ENCODE results near the gene CDK10. TPM values are rescaled to one million over a fixed set of nuclear protein-coding genes. Genes with fewer than 3 reads are reported as not detected.
"Not testable (repeated sequence)": the region's sequence is repeated elsewhere in the genome, so short reads cannot be mapped to it uniquely, and the experiment has no call there.

The CDK10 gene
- total RNA-seq, 2 experiments from 2014 or later: 58.9 to 62.8 TPM

DNA sequence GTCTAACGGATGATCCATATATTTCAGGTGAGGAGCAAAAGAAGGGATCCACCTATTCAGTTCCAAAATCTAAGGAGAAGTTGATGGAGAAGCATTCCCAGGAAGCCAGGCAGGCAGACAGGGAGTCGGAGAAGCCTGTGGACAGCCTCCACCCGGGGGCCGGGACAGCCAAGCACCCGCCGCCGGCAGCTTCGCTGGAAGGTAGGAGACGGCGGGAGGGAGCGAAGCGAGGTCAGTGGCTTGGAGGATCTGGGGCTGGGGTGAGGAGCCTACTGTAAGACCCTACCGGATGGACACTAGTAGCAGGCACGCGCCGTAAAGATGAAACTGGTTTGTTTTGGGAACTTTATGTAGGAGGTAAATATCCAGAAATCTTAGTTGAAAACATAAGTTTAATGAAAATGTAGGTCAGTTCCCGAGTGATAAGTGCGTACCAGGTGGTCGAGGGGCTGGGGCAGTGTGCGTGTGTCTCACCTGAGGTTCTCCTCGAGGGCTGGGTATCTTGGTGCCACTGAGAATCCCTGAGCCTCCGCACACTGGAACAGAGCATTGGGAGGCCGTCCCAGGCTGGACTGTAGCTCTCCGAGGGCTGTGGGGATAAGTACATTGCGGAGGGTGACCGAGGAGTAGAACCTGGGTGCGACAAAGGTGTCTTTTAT, 28.1 kb upstream of the CDK10 start:
- Mint-ChIP-seq H3K4me1 (ENCODE audit: low read depth) (peaks cover 34% of the 10 kb centered on the region), H3K36me3 (ENCODE audit: low read depth) (peaks cover 27% of the 10 kb centered on the region), H3K27me3 (no peaks in the 10 kb centered on the region), H3K27ac (peak overlapping the region; percentile 81), H3K9me3 (no peaks in the 10 kb centered on the region), H3K4me3 (peak overlapping the region; percentile 93)
- Histone ChIP-seq H3K27ac (ENCODE audit: low read depth in 1 of 2, low read length in 2 of 2) (peak overlapping the region in 1 of 2 donors; percentile 52), H3K4me3 (ENCODE audit: low read length) (peak overlapping the region; percentile 91), H3K27me3 (ENCODE audit: control insufficient read depth in 1 of 2, insufficient read depth in 2 of 2, low read length in 2 of 2) (no peaks in the 10 kb centered on the region), H3K4me1 (ENCODE audit: insufficient read depth, low read length) (peaks cover 34% of the 10 kb centered on the region), H3K9me3 (ENCODE audit: control insufficient read depth in 1 of 2, insufficient read depth in 1 of 2, low read length in 2 of 2) (no peaks in the 10 kb centered on the region), H3K36me3 (ENCODE audit: insufficient read depth, low read length) (peaks cover 21% of the 10 kb centered on the region)
- POLR2A ChIA-PET: interaction anchor here (0.6 to 1.7 kb wide), 3 partner anchors 151 to 351 kb away, joined by 3 to 5 read pairs (median 4); partner anchors contain the start of gene SPG7
- ATAC-seq (ENCODE audit: poor library complexity) (no peak), DNase-seq (peak in 2 of 14 experiments; percentile 13 to 42)
- TF ChIP-seq CTCF (IDR thresholded peaks at IDR 0.05): no peak
- intact Hi-C loops (cut with DNase I, micrococcal nuclease): loop anchor here in 1 of 2 experiments (5.0 kb wide), 2 partner anchors 96 to 801 kb away; partner anchors contain the start of genes GALNS, RPL13 and TRAPPC2L
- CTCF ChIA-PET: interaction anchor here (1.0 kb wide), 2 partner anchors 42 to 43 kb away, joined by 3 to 6 read pairs; partner anchors contain the start of gene SPATA2L

DNA sequence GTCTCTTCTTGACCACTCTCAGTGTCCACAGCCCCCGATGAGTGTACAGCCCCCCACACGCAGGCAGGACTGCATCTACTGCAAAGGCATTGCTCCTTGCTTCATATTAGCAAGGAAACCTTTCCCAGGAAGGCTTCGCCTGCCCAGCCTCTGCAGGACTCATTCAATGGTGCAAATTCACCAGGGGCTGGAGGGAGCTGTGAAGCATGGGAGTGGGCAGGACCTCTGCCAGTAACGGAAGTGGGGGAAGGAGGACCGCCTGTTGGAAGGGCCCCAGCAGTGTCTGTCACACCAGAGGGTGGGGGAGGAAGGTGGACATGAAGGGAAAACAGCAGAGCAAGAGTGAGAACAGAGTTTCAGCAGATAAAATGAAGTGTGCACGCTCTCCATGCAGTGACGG, 26.3 kb upstream of the CDK10 start:
- H3K27ac Mint-ChIP-seq: no peak overlapping the region
- Histone ChIP-seq H3K9me3 (ENCODE audit: control insufficient read depth in 1 of 2, insufficient read depth in 1 of 2, low read length in 2 of 2) (no peaks in the 10 kb centered on the region), H3K4me3 (ENCODE audit: low read length) (no peak overlapping the region), H3K27me3 (ENCODE audit: control insufficient read depth in 1 of 2, insufficient read depth in 2 of 2, low read length in 2 of 2) (no peaks in the 10 kb centered on the region), H3K36me3 (ENCODE audit: insufficient read depth, low read length) (peaks cover 16% of the 10 kb centered on the region), H3K4me1 (ENCODE audit: insufficient read depth, low read length) (peaks cover 34% of the 10 kb centered on the region), H3K27ac (ENCODE audit: low read depth in 1 of 2, low read length in 2 of 2) (no peak overlapping the region)
- no peaks in the 10 kb centered on the region for H3K27me3 Mint-ChIP-seq
- DNase-seq: no peak
- H3K9me3 Mint-ChIP-seq: no peaks in the 10 kb centered on the region
- peaks cover 24% of the 10 kb centered on the region for H3K4me1 Mint-ChIP-seq (ENCODE audit: low read depth)
- no peak for ATAC-seq (ENCODE audit: poor library complexity)
- intact Hi-C loops (cut with DNase I, micrococcal nuclease): no loop called here
- ChIA-PET POLR2A (no interaction called here), CTCF (no interaction called here)
- H3K36me3 Mint-ChIP-seq (ENCODE audit: low read depth): peaks cover 23% of the 10 kb centered on the region
- no peak for TF ChIP-seq CTCF (IDR thresholded peaks at IDR 0.05)
- H3K4me3 Mint-ChIP-seq: peak overlapping the region; percentile 56

GRCh38 chr16:89661215-89661614, 25.3 kb upstream of the CDK10 start:
- ChIA-PET POLR2A (no interaction called here), CTCF (no interaction called here)
- ATAC-seq (ENCODE audit: poor library complexity): no peak
- H3K4me3 ChIP-seq (ENCODE audit: low read length): no peak overlapping the region
- intact Hi-C loops (cut with DNase I, micrococcal nuclease): no loop called here
- no peaks in the 10 kb centered on the region for H3K9me3 ChIP-seq (ENCODE audit: control insufficient read depth in 1 of 2, insufficient read depth in 1 of 2, low read length in 2 of 2)
- DNase-seq: no peak
- H3K27me3 ChIP-seq (ENCODE audit: control insufficient read depth in 1 of 2, insufficient read depth in 2 of 2, low read length in 2 of 2): no peaks in the 10 kb centered on the region
- no peak overlapping the region for H3K27ac ChIP-seq (ENCODE audit: low read depth in 1 of 2, low read length in 2 of 2)
- Mint-ChIP-seq H3K36me3 (ENCODE audit: low read depth) (peaks cover 23% of the 10 kb centered on the region), H3K9me3 (no peaks in the 10 kb centered on the region), H3K4me1 (ENCODE audit: low read depth) (peaks cover 15% of the 10 kb centered on the region), H3K27ac (no peak overlapping the region), H3K4me3 (peak overlapping the region; percentile 73), H3K27me3 (no peaks in the 10 kb centered on the region)
- peaks cover 16% of the 10 kb centered on the region for H3K36me3 ChIP-seq (ENCODE audit: insufficient read depth, low read length)
- peaks cover 29% of the 10 kb centered on the region for H3K4me1 ChIP-seq (ENCODE audit: insufficient read depth, low read length)
- TF ChIP-seq CTCF (IDR thresholded peaks at IDR 0.05): no peak

GRCh38 chr16:89664238-89664637, 22.3 kb upstream of the CDK10 start:
- DNase-seq; H3K9me3 ChIP-seq (ENCODE audit: control insufficient read depth in 1 of 2, insufficient read depth in 1 of 2, low read length in 2 of 2); H3K27ac ChIP-seq (ENCODE audit: low read depth in 1 of 2, low read length in 2 of 2); POLR2A ChIA-PET; H3K27me3 ChIP-seq (ENCODE audit: control insufficient read depth in 1 of 2, insufficient read depth in 2 of 2, low read length in 2 of 2); H3K27me3 Mint-ChIP-seq; CTCF ChIA-PET; H3K4me3 Mint-ChIP-seq; ATAC-seq (ENCODE audit: poor library complexity); intact Hi-C loops (cut with DNase I, micrococcal nuclease); H3K4me3 ChIP-seq (ENCODE audit: low read length); H3K27ac Mint-ChIP-seq; H3K4me1 Mint-ChIP-seq (ENCODE audit: low read depth); H3K9me3 Mint-ChIP-seq: not testable (repeated sequence)
- peaks cover 16% of the 10 kb centered on the region for H3K36me3 ChIP-seq (ENCODE audit: insufficient read depth, low read length)
- peaks cover 11% of the 10 kb centered on the region for H3K4me1 ChIP-seq (ENCODE audit: insufficient read depth, low read length)
- peaks cover 16% of the 10 kb centered on the region for H3K36me3 Mint-ChIP-seq (ENCODE audit: low read depth)

GRCh38 chr16:89667000-89667399, 19.5 kb upstream of the CDK10 start:
- H3K9me3 ChIP-seq (ENCODE audit: control insufficient read depth in 1 of 2, insufficient read depth in 1 of 2, low read length in 2 of 2); intact Hi-C loops (cut with DNase I, micrococcal nuclease); H3K36me3 Mint-ChIP-seq (ENCODE audit: low read depth); H3K27me3 ChIP-seq (ENCODE audit: control insufficient read depth in 1 of 2, insufficient read depth in 2 of 2, low read length in 2 of 2); H3K27ac ChIP-seq (ENCODE audit: low read depth in 1 of 2, low read length in 2 of 2); ATAC-seq (ENCODE audit: poor library complexity); H3K27ac Mint-ChIP-seq; DNase-seq; H3K36me3 ChIP-seq (ENCODE audit: insufficient read depth, low read length); H3K9me3 Mint-ChIP-seq; H3K27me3 Mint-ChIP-seq; POLR2A ChIA-PET; H3K4me3 Mint-ChIP-seq; CTCF ChIA-PET; H3K4me1 ChIP-seq (ENCODE audit: insufficient read depth, low read length); H3K4me3 ChIP-seq (ENCODE audit: low read length); H3K4me1 Mint-ChIP-seq (ENCODE audit: low read depth): not testable (repeated sequence)

Measured in CD4-positive, alpha-beta T cell (primary cell).